ENCODE results near the gene CHST10.

DNA sequence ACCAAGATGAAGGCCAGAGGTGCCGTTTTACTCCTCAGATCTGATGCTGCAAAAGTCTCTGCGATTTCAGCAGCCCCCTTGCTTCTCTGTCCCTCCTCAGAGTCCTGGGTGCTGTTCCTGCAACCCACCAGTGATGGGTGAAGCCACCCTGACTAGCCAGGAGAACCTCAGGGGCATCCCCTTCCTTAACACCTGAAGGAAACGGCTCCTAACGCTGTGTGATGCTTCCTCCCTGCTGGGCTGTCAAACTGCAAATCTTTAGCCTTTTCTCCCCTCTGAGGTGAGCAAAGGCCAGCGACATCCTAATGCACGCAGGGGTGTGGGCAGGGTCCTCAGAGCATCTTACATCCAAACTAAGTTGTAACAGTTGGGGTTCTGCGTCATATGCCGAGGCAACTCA, 24.8 kb downstream of the CHST10 start:
- TF ChIP-seq, protein P1, sequence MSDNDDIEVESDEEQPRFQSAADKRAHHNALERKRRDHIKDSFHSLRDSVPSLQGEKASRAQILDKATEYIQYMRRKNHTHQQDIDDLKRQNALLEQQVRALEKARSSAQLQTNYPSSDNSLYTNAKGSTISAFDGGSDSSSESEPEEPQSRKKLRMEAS (IDR thresholded peaks at IDR 0.05): no peak
- TF ChIP-seq CTCF (IDR thresholded peaks at IDR 0.05; ENCODE audit: low read depth, low read length, missing input control) (no peak), JUND (IDR thresholded peaks at IDR 0.05) (no peak), REST (IDR thresholded peaks at IDR 0.05) (no peak), RXRA (IDR thresholded peaks at IDR 0.05) (no peak), SP1 (IDR thresholded peaks at IDR 0.05) (no peak)
